Activated T-helper 2 cell treated with anti-CD3 and anti-CD28 coated beads, Interferon-gamma antibody, Interleukin-2, Interleukin-4, amounts not matched to agents 10 μg/mL and 5 μg/mL and 100 μg/mL, durations not matched to agents 14 hours and 24 hours and 36 hours (primary cell): ENCODE data around the gene CSF2. TPM values are rescaled to one million over a fixed set of nuclear protein-coding genes. Genes with fewer than 3 reads are reported as not detected.
A peak's percentile ranks its signal among the peaks of the same experiment; 100 is the strongest.

ENCODE experiments used
- DNase-seq: peaks from one replicate; pipeline ENCODE4 v3.0.0; 2021; ENCODE audit warnings: low spot score
- H3K27ac Mint-ChIP-seq: one replicate; pipeline ENCODE4 v1.8.0; 2021; ENCODE audit warnings: mixed read lengths
- H3K27me3 Mint-ChIP-seq: one replicate; pipeline ENCODE4 v1.8.0; 2021; ENCODE audit warnings: low read depth, mixed read lengths
- H3K36me3 Mint-ChIP-seq: one replicate; pipeline ENCODE4 v1.8.0; 2021; ENCODE audit warnings: low read depth, mixed read lengths
- H3K4me1 Mint-ChIP-seq: one replicate; pipeline ENCODE4 v1.8.0; 2021; ENCODE audit warnings: low read depth, mixed read lengths
- H3K4me3 Mint-ChIP-seq: one replicate; pipeline ENCODE4 v1.8.0; 2021; ENCODE audit warnings: low read depth, mild to moderate bottlenecking, moderate library complexity, mixed read lengths
- H3K9me3 Mint-ChIP-seq: one replicate; pipeline ENCODE4 v1.8.0; 2021; ENCODE audit warnings: mixed read lengths
- intact Hi-C: fragments of 100-400 bp; cut with micrococcal nuclease; formaldehyde crosslinking; loops from one replicate; pipeline ENCODE4 v1.15.1; 2023
- total RNA-seq: library from RNA; stranded (reverse); gene quantifications from 2 replicates; pipeline ENCODE4 v1.2.3, GENCODE V29; 2022

Gene CSF2
- 764 and 772 TPM in 2 replicates for total RNA-seq

DNA sequence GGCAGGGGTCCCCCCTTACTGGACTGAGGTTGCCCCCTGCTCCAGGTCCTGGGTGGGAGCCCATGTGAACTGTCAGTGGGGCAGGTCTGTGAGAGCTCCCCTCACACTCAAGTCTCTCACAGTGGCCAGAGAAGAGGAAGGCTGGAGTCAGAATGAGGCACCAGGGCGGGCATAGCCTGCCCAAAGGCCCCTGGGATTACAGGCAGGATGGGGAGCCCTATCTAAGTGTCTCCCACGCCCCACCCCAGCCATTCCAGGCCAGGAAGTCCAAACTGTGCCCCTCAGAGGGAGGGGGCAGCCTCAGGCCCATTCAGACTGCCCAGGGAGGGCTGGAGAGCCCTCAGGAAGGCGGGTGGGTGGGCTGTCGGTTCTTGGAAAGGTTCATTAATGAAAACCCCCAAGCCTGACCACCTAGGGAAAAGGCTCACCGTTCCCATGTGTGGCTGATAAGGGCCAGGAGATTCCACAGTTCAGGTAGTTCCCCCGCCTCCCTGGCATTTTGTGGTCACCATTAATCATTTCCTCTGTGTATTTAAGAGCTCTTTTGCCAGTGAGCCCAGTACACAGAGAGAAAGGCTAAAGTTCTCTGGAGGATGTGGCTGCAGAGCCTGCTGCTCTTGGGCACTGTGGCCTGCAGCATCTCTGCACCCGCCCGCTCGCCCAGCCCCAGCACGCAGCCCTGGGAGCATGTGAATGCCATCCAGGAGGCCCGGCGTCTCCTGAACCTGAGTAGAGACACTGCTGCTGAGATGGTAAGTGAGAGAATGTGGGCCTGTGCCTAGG, at the start of gene CSF2:
CSF2 (plus strand) TSS at position 559 of the 783 bp plus-strand sequence; CDS start at position 594, 35 bp downstream.
- no peaks in the 10 kb centered on the region for H3K27me3 Mint-ChIP-seq
- H3K4me3 Mint-ChIP-seq, result peak within 1 kb of the TSS; percentile 85
- no peak for DNase-seq
- peaks cover 80% of the 10 kb centered on the region for H3K4me1 Mint-ChIP-seq
- intact Hi-C loops, result no loop called here
- H3K9me3 Mint-ChIP-seq, result no peaks in the 10 kb centered on the region
- peak within 1 kb of the TSS; percentile 88 for H3K27ac Mint-ChIP-seq
- H3K36me3 Mint-ChIP-seq, result peaks cover 40% of the 10 kb centered on the region

DNA sequence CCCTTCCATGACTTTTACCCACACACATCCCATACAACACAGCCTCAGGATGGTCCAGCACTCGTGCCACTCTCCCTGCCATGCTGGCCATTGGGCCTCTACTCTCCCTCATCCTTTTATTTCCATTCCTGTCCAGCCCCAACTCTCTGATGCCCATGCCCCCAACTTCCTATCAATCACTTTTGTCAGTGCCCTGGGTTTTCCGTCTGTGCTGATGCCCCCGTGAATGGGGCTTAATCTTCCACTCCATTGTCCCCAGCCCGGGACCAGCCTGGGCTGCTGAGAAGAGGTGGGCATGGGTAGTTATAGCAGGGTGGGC, 49.5 kb upstream of the CSF2 start:
- H3K27me3 Mint-ChIP-seq, result peaks cover 3% of the 10 kb centered on the region
- no peaks in the 10 kb centered on the region for H3K9me3 Mint-ChIP-seq
- H3K36me3 Mint-ChIP-seq, result no peaks in the 10 kb centered on the region
- H3K27ac Mint-ChIP-seq, result no peak overlapping the region
- DNase-seq, result no peak
- no peak overlapping the region for H3K4me3 Mint-ChIP-seq
- peaks cover 29% of the 10 kb centered on the region for H3K4me1 Mint-ChIP-seq
- intact Hi-C loops, result loop anchor here (5.0 to 10.0 kb wide), 3 partner anchors 227 to 739 kb away; partner anchors contain the start of gene FNIP1

DNA sequence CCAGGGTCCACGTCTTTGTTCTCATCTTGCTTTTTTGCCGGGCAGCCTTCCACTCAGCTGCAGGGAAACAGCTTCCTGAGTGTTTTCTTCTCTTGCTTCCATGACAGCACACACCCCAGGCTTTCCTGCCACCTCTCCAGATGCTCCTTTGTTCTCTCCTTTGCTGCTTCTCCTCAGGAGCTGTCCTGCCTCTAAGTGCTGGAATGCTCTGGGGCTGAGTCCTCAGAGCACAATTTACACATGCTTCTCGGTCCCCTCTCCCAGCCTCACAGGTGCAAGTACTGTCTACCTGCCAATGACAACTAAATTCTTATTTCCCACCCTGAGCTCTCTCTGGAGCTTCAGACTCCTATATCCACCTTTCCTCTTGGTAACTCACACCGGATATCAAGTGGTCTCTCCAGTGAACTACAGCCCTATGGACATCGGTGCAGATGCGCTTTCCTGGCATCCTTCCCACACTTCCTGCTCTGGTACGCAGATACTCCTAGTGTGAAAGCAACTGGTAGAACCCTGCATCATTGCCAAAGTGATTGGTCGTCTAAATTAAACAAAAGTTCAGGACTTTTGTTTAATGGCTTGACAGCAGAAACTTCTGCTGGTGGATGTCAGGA, 48.7 kb upstream of the CSF2 start:
- intact Hi-C loops, result loop anchor here (5.0 to 10.0 kb wide), 3 partner anchors 228 to 740 kb away; partner anchors contain the start of gene FNIP1
- no peak for DNase-seq

DNA sequence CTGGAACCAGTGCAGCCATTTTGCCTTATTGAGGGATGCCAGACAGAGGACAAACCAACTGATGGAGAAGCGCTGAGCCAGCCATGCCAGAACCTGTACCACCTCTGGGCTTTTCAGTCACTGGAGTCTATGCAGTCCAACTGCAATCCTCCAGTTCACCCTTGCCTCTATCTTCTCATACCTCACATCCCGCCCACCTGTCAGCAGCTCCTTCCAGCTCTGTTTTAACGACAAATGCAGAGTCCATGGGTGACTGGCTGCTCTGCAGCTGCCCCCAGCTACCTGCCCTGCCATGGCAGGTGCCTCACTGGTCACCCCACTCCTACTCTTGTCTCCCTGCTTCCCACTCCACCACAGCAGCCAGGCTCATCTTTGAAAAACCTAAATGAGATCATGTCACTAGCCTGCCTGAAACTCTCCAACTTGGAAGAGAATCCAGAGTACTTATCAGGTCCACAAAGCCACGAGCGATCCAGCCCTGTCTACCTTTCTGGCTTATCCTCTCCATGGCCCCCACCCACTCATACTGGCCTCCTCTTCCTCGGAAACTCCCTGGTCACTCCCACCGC, 48.1 kb upstream of the CSF2 start:
- intact Hi-C loops, result loop anchor here (10.0 kb wide), 1 partner anchor 741 kb away; no protein-coding TSS in a partner anchor
- no peak overlapping the region for H3K4me3 Mint-ChIP-seq
- H3K4me1 Mint-ChIP-seq, result peaks cover 17% of the 10 kb centered on the region
- no peak for DNase-seq
- H3K27me3 Mint-ChIP-seq, result peaks cover 12% of the 10 kb centered on the region
- H3K27ac Mint-ChIP-seq, result no peak overlapping the region
- H3K9me3 Mint-ChIP-seq, result no peaks in the 10 kb centered on the region
- peaks cover 2% of the 10 kb centered on the region for H3K36me3 Mint-ChIP-seq

More for the DNA sequence above, 48.7 kb upstream of the CSF2 start:
- Mint-ChIP-seq H3K27me3 (peaks cover 7% of the 10 kb centered on the region), H3K36me3 (peaks cover under 1% of the 10 kb centered on the region), H3K4me3 (no peak overlapping the region), H3K4me1 (peaks cover 23% of the 10 kb centered on the region), H3K27ac (no peak overlapping the region), H3K9me3 (no peaks in the 10 kb centered on the region)

DNA sequence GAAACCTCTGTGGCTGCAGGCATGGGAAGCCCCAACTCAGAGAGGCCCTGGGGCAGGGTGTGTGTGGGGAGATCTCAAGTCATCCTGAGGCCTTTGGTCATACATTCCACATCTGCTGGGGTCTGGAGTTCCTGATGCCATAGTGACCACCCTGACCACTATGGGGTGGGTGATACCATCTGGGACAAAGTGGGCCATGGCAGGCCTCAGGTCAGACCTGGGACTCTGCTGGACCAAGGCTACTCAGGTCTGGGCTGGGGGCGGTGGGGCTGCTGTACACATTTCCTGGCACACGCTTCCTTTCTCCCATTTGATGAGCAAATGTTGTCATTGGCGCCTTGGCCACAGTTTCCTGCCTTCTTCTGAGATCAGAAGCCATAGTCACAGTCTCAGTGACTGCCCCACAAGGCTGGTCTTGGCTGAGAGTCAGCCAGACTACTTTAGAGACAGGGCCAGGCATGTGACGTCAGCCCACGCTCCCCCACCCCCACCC, 47.0 kb upstream of the CSF2 start:
- H3K4me1 Mint-ChIP-seq, result peaks cover 10% of the 10 kb centered on the region
- H3K27ac Mint-ChIP-seq, result no peak overlapping the region
- no peak overlapping the region for H3K4me3 Mint-ChIP-seq
- H3K9me3 Mint-ChIP-seq, result no peaks in the 10 kb centered on the region
- no peak for DNase-seq
- intact Hi-C loops, result loop anchor here (10.0 kb wide), 1 partner anchor 742 kb away; no protein-coding TSS in a partner anchor
- peaks cover 12% of the 10 kb centered on the region for H3K27me3 Mint-ChIP-seq
- peaks cover 2% of the 10 kb centered on the region for H3K36me3 Mint-ChIP-seq

DNA sequence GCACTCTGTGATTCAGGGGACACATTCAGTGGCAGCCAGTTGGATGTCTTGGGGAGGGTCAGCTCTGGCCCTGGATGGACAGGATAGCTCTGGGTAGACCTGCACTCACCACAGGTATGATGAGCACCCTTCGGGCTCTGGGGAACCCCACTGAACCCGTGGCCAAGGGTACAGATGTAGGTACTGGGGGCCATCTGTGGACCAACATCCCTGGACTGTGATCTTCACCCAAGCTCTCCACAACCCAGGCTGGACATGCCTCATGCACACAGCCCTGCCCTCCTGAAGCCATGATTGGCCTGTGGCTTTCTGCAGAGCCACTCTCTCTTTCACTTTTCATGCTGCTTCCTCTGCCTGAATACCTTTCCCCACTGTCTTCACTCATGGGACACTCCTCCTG, 46.6 kb upstream of the CSF2 start:
- Mint-ChIP-seq H3K4me1 (peaks cover 12% of the 10 kb centered on the region), H3K9me3 (no peaks in the 10 kb centered on the region), H3K36me3 (peaks cover 2% of the 10 kb centered on the region), H3K27me3 (peaks cover 12% of the 10 kb centered on the region), H3K4me3 (no peak overlapping the region), H3K27ac (peak overlapping the region; percentile 57)
- no peak for DNase-seq
- intact Hi-C loops, result loop anchor here (10.0 kb wide), 1 partner anchor 742 kb away; no protein-coding TSS in a partner anchor

DNA sequence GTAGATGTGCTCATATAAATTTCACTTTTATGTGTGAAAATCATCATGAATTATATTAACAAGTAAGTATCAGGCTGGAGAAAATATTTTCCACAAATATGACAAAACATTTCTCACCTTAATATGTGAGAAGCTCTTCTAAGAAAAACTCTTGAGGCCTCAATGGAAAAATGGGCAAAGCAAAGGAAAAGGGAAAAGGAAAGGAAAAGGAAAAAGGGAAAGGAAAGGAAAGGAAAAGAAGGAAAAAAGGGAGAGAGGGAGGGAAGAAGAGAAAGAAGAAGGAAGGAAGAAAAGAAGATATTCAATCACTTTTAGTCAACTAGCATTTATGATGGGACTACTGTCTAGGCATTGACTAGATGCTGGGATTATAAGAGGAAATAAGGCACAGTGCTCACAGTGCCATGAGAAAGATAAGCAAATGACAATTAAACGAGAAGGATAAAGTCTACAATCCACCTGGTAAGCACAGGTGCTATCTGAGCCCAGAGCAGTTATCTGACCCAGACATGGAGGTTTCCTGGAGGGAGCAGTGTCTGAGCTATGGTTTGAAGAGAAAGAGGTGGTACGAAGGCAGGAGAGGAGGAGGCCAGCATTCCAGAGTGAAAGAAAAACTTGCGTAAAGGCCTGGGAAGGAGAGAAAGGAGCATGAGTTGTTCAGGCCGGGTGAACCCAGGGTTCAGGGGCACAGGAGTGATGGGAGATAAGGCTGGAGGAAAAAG, 43.8 kb upstream of the CSF2 start:
- Mint-ChIP-seq H3K36me3 (peaks cover 5% of the 10 kb centered on the region), H3K9me3 (peaks cover 16% of the 10 kb centered on the region), H3K27ac (no peak overlapping the region), H3K27me3 (peaks cover 21% of the 10 kb centered on the region), H3K4me3 (no peak overlapping the region), H3K4me1 (peaks cover 12% of the 10 kb centered on the region)
- intact Hi-C loops, result loop anchor here (10.0 kb wide), 1 partner anchor 745 kb away; no protein-coding TSS in a partner anchor
- no peak for DNase-seq

DNA sequence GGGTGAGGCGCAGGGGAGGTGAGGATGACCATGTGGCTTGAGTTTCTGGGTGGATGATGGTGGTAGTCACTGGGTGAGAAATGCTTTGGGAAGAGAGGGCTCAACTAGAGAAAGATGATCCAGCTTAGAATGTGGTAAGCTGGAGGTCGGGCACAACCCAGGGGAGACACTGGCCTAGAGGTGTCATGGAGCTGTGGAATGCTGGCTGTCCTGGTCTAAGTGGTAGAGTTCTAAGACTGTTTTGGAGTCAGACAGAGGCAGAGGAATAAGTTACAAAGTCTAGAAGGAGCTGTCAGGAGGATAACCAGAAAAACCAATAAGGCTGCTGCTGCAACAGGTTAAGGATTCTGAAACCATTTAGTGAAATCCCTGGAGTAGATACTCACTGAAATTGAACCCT, 43.0 kb upstream of the CSF2 start:
- intact Hi-C loops, result no loop called here
- no peak for DNase-seq
- peaks cover 5% of the 10 kb centered on the region for H3K36me3 Mint-ChIP-seq
- peaks cover 16% of the 10 kb centered on the region for H3K9me3 Mint-ChIP-seq
- peaks cover 12% of the 10 kb centered on the region for H3K4me1 Mint-ChIP-seq
- no peak overlapping the region for H3K4me3 Mint-ChIP-seq
- peaks cover 21% of the 10 kb centered on the region for H3K27me3 Mint-ChIP-seq
- H3K27ac Mint-ChIP-seq, result no peak overlapping the region

DNA sequence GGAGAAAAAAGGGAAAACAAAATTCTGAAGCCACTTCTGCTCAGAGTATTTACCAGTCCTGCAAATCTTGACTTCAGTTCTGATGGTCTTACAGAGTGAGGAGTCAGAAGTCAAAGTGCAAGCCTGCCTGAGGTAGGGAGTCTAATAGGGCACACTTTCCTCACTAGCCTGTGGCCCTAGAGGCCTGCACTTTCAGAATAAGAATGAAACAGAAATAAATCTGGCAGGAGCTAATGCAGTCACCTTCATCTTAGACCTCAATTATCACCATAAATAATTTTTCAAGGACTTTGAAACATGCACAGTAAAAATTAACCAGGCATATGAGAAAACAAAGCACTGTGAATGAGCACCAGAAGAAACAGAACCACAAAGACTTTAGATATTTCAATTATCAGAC, 41.4 kb upstream of the CSF2 start:
- H3K27ac Mint-ChIP-seq, result no peak overlapping the region
- no peak overlapping the region for H3K4me3 Mint-ChIP-seq
- H3K4me1 Mint-ChIP-seq, result peaks cover 20% of the 10 kb centered on the region
- H3K36me3 Mint-ChIP-seq, result peaks cover 5% of the 10 kb centered on the region
- intact Hi-C loops, result no loop called here
- no peak for DNase-seq
- H3K27me3 Mint-ChIP-seq, result peaks cover 21% of the 10 kb centered on the region
- peaks cover 16% of the 10 kb centered on the region for H3K9me3 Mint-ChIP-seq

DNA sequence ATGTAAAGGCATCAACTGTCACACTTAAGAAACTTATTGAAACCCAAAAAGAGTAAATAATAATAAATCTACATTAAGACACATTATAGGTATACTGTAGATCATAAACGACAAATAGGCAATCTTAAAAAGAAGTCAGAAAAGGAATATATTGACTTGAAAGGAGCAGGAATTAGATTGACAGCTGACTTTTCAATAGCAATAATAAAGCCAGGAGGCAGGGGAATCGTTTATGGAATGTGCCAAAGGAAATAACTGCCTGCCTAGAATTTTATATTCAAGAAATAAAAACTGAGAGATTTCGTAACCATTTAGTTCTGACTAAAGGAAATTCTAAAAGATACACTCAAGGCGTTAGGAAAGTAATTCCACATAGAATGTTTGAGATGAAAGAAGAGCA, 40.5 kb upstream of the CSF2 start:
- peaks cover 23% of the 10 kb centered on the region for H3K27me3 Mint-ChIP-seq
- H3K27ac Mint-ChIP-seq, result no peak overlapping the region
- no peak overlapping the region for H3K4me3 Mint-ChIP-seq

DNA sequence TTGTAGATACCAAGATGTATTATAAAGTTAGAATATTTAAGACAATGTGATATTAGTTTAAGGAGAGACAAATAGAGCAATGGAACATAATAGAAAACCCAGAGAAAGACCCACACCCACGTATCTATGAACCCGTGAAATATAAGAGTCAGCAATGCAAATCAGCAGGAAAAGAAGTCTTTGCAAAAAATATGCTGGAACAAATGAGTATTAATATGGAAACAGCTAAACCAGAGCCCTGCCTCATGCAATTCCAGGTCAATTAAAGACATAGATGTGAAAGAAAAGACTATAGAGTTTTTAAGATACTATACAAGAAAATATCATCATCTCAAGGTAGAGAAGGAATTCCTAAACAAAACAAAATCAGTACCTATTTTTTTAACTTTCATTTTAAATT, 36.2 kb upstream of the CSF2 start:
- Mint-ChIP-seq H3K27ac (no peak overlapping the region), H3K4me3 (no peak overlapping the region)
- intact Hi-C loops, result loop anchor here (2.0 kb wide), 1 partner anchor 15 kb away; no protein-coding TSS in a partner anchor

More for the DNA sequence above, 40.5 kb upstream of the CSF2 start:
- intact Hi-C loops, result no loop called here
- no peak for DNase-seq
- Mint-ChIP-seq H3K9me3 (peaks cover 20% of the 10 kb centered on the region), H3K36me3 (peaks cover 5% of the 10 kb centered on the region), H3K4me1 (peaks cover 18% of the 10 kb centered on the region)

DNA sequence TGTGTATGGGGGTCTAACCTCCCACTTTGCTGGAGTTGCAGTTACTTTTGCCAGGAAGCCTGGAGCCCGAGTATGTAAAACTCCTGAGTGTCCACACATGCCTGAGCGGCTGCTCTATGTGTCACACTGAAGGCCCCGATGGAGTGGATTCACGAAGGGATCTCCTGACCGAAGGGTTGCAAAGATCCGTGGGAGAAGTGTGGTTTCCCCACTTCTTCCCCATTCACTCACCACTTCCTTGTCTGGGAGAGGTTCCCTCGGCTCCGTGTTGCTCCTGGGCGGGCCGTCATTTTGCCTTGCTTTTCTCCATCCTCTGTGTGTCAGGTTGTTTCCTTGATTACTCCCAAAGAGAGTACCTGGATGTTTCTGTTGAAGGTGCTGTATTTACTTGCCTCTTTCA, 29.4 kb upstream of the CSF2 start:
- H3K27ac Mint-ChIP-seq, result no peak overlapping the region

More for the DNA sequence above, 36.2 kb upstream of the CSF2 start:
- Mint-ChIP-seq H3K36me3 (peaks cover 3% of the 10 kb centered on the region), H3K4me1 (peaks cover 25% of the 10 kb centered on the region), H3K9me3 (peaks cover 44% of the 10 kb centered on the region), H3K27me3 (peaks cover 36% of the 10 kb centered on the region)
- DNase-seq, result no peak

More for the DNA sequence above, 29.4 kb upstream of the CSF2 start:
- intact Hi-C loops, result no loop called here
- Mint-ChIP-seq H3K36me3 (peaks cover 3% of the 10 kb centered on the region), H3K27me3 (peaks cover 29% of the 10 kb centered on the region), H3K4me3 (no peak overlapping the region), H3K4me1 (peaks cover 14% of the 10 kb centered on the region), H3K9me3 (peaks cover 19% of the 10 kb centered on the region)
- DNase-seq, result no peak
